Natural killer cell (primary cell): Measurements from ENCODE around the gene NDUFAF7. TPM values are rescaled to one million over a fixed set of nuclear protein-coding genes. Genes with fewer than 3 reads are reported as not detected.
"Not testable (repeated sequence)": the region's sequence is repeated elsewhere in the genome, so short reads cannot be mapped to it uniquely, and the experiment has no call there.

Experiments used
- ATAC-seq, 3 donors: fragments of 150-1000 bp in 2 of 3; fragments of 200-7000 bp in 1 of 3; cut with Tn5 transposase; 1 replicate in 1 of 3; 2 replicates in 2 of 3; pipeline ENCODE4 v1.10.0; 2021; ENCODE audit warnings: mild to moderate bottlenecking in 2 of 3, moderate library complexity in 2 of 3
- DNase-seq, 2 donors: peaks; one replicate each; pipeline versions ENCODE4 v3.0.0 to v3.0.0-alpha.2; 2013 to 2021; ENCODE audit warnings: mixed read lengths in 1 of 2
- H3K27ac ChIP-seq: one replicate; pipeline ENCODE4 v1.5.1; 2013; ENCODE audit warnings: mild to moderate bottlenecking, low read length
- H3K27me3 ChIP-seq: one replicate; pipeline ENCODE4 v1.6.1; 2013; ENCODE audit warnings: low read length; ENCODE audit not compliant: control insufficient read depth, insufficient read depth
- H3K36me3 ChIP-seq: one replicate; pipeline ENCODE4 v1.6.1; 2013; ENCODE audit warnings: low read length; ENCODE audit not compliant: control insufficient read depth, insufficient read depth
- H3K4me1 ChIP-seq: one replicate; pipeline ENCODE4 v1.6.1; 2013; ENCODE audit warnings: low read length; ENCODE audit not compliant: control insufficient read depth, insufficient read depth
- H3K4me3 ChIP-seq: one replicate; pipeline ENCODE4 v1.5.1; 2013; ENCODE audit warnings: low read length
- H3K9me3 ChIP-seq: one replicate; pipeline ENCODE4 v1.6.1; 2013; ENCODE audit warnings: low read length; ENCODE audit not compliant: control insufficient read depth, insufficient read depth
- H3K27ac Mint-ChIP-seq, 2 donors: one replicate each; pipeline ENCODE4 v1.8.0; 2022; ENCODE audit warnings: mild to moderate bottlenecking in 2 of 2, mixed read lengths in 2 of 2, moderate library complexity in 1 of 2
- H3K27me3 Mint-ChIP-seq, 2 donors: one replicate each; pipeline ENCODE4 v1.8.0; 2022; ENCODE audit warnings: low read depth in 2 of 2, mixed read lengths in 2 of 2
- H3K36me3 Mint-ChIP-seq: one replicate; pipeline ENCODE4 v1.8.0; 2022; ENCODE audit warnings: mixed read lengths
- H3K4me1 Mint-ChIP-seq, 2 donors: one replicate each; pipeline ENCODE4 v1.8.0; 2022; ENCODE audit warnings: mixed read lengths in 2 of 2
- H3K4me3 Mint-ChIP-seq: one replicate; pipeline ENCODE4 v1.8.0; 2022; ENCODE audit warnings: mild to moderate bottlenecking, moderate library complexity, mixed read lengths
- H3K9me3 Mint-ChIP-seq, 2 donors: one replicate each; pipeline ENCODE4 v1.8.0; 2022; ENCODE audit warnings: mixed read lengths in 2 of 2
- CTCF ChIP-seq: fragments of 200-600 bp; IDR thresholded peaks from one replicate; pipeline ENCODE4 v1.8.0; 2022; ENCODE audit warnings: antibody characterized with exemption
- WGBS: methylation state at CpG from one replicate; pipeline ENCODE4 v1.1.7; 2013; ENCODE audit warnings: missing lambda C conversion rate; ENCODE audit not compliant: insufficient coverage; 5-methylcytosine and 5-hydroxymethylcytosine counted together
- intact Hi-C: fragments of 100-400 bp; cut with micrococcal nuclease; formaldehyde crosslinking; loops from one replicate; pipeline ENCODE4 v1.14.2; 2022
- total RNA-seq, 4 donors: library from RNA; stranded (reverse); fragments of 120-200 nt in 1 of 4; gene quantifications; one replicate each; pipeline versions ENCODE4 v1.2.3 to v1.2.4, GENCODE V29; 2013 to 2022

The NDUFAF7 gene
- total RNA-seq, 3 donors from 2014 or later (not counting 1 experiment from before 2014, with no cell fraction given), result 13.4 to 24.1 (median 19.7) TPM

GRCh38 chr2:37201208-37201607, 30.2 kb upstream of the NDUFAF7 start:
- H3K4me3 ChIP-seq, result no peak overlapping the region
- no peak for ATAC-seq
- H3K27me3 ChIP-seq, result no peaks in the 10 kb centered on the region
- peaks cover 13% of the 10 kb centered on the region for H3K4me1 ChIP-seq
- no peaks in the 10 kb centered on the region for H3K9me3 ChIP-seq
- no peak for TF ChIP-seq CTCF
- no peaks in the 10 kb centered on the region for H3K9me3 Mint-ChIP-seq
- peak overlapping the region; percentile 56 to 85 for H3K27ac Mint-ChIP-seq
- peaks cover 20% of the 10 kb centered on the region for H3K36me3 Mint-ChIP-seq
- no CpG with 5 or more reads among the region's 1 CpG for WGBS
- H3K4me1 Mint-ChIP-seq, result peaks cover 35 to 37% of the 10 kb centered on the region in 2 donors
- intact Hi-C loops, result loop anchor here (1.0 kb wide), 1 partner anchor 30 kb away; the partner anchor contains the start of genes CEBPZ and NDUFAF7
- no peak overlapping the region for H3K27ac ChIP-seq
- no peak overlapping the region for H3K4me3 Mint-ChIP-seq
- DNase-seq, result no peak
- H3K27me3 Mint-ChIP-seq, result no peaks in the 10 kb centered on the region
- peaks cover 48% of the 10 kb centered on the region for H3K36me3 ChIP-seq

GRCh38 chr2:37201766-37202165, 29.7 kb upstream of the NDUFAF7 start:
- Mint-ChIP-seq H3K27me3 (no peaks in the 10 kb centered on the region), H3K4me1 (peaks cover 30 to 32% of the 10 kb centered on the region in 2 donors), H3K4me3 (peak overlapping the region; percentile 45), H3K36me3 (peaks cover 23% of the 10 kb centered on the region), H3K9me3 (peaks cover 0 to 2% of the 10 kb centered on the region in 2 donors), H3K27ac (peak overlapping the region; percentile 56 to 85)
- no peak for TF ChIP-seq CTCF
- Histone ChIP-seq H3K4me1 (peaks cover 11% of the 10 kb centered on the region), H3K36me3 (peaks cover 52% of the 10 kb centered on the region), H3K9me3 (no peaks in the 10 kb centered on the region), H3K27ac (peak overlapping the region; percentile 14), H3K27me3 (no peaks in the 10 kb centered on the region), H3K4me3 (no peak overlapping the region)
- DNase-seq, result peak; percentile 27 to 51
- 40% methylated on average over 1 of the region's 1 CpG for WGBS
- intact Hi-C loops, result loop anchor here (1.0 kb wide), 1 partner anchor 30 kb away; the partner anchor contains the start of genes CEBPZ and NDUFAF7
- ATAC-seq, result peak; percentile 88 to 94 (median 89)

- peaks cover 43% of the 10 kb centered on the region for H3K36me3 Mint-ChIP-seq
- DNase-seq, result no peak
- intact Hi-C loops, result no loop called here
- no peak overlapping the region for H3K4me3 Mint-ChIP-seq
- Histone ChIP-seq H3K4me3 (no peak overlapping the region), H3K4me1 (no peaks in the 10 kb centered on the region), H3K27ac (no peak overlapping the region), H3K9me3 (no peaks in the 10 kb centered on the region), H3K36me3 (peaks cover 64% of the 10 kb centered on the region), H3K27me3 (no peaks in the 10 kb centered on the region)
- H3K27me3 Mint-ChIP-seq, result no peaks in the 10 kb centered on the region
- peaks cover 2 to 9% of the 10 kb centered on the region in 2 donors for H3K9me3 Mint-ChIP-seq
- no peak overlapping the region for H3K27ac Mint-ChIP-seq
- no peak for ATAC-seq
- TF ChIP-seq CTCF, result no peak
- H3K4me1 Mint-ChIP-seq, result peaks cover 23 to 31% of the 10 kb centered on the region in 2 donors
- WGBS, result 100% methylated on average over 1 of the region's 2 CpGs
Observed at GRCh38 chr2:37203708-37204107, 27.8 kb upstream of the NDUFAF7 start.

GRCh38 chr2:37205071-37205661, 26.3 kb upstream of the NDUFAF7 start:
- intact Hi-C loops, H3K27ac ChIP-seq, ATAC-seq, DNase-seq, H3K9me3 ChIP-seq, H3K27me3 ChIP-seq, H3K4me1 ChIP-seq, H3K4me3 Mint-ChIP-seq, H3K27me3 Mint-ChIP-seq, H3K4me3 ChIP-seq: not testable (repeated sequence)
- Mint-ChIP-seq H3K27ac (peak overlapping the region; percentile 10 to 63), H3K9me3 (peaks cover 2 to 14% of the 10 kb centered on the region in 2 donors), H3K4me1 (peaks cover 13 to 26% of the 10 kb centered on the region in 2 donors), H3K36me3 (peaks cover 57% of the 10 kb centered on the region)
- WGBS, result 100% methylated on average over 5 of the region's 8 CpGs
- H3K36me3 ChIP-seq, result peaks cover 76% of the 10 kb centered on the region
